ENCODE results near the gene KDM4B. TPM values are rescaled to one million over a fixed set of nuclear protein-coding genes. Genes with fewer than 3 reads are reported as not detected.

The KDM4B gene
- total RNA-seq, 1 donor from 2014 or later = 39.0 TPM

DNA sequence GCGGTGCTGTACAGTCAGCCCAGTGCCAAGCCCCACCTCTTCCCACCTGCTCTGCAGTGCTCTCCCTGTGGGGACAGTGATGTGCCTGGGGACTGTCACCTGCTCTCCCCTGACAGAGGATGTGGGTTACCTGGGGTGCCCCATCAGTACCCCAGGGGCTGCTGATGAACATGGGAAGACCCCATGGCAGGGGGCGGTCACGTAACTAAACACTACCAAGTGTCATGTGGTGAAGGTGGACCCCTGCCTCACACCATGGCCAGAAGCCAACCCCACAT, 12.7 kb downstream of the KDM4B start:
- TF ChIP-seq, protein P1, sequence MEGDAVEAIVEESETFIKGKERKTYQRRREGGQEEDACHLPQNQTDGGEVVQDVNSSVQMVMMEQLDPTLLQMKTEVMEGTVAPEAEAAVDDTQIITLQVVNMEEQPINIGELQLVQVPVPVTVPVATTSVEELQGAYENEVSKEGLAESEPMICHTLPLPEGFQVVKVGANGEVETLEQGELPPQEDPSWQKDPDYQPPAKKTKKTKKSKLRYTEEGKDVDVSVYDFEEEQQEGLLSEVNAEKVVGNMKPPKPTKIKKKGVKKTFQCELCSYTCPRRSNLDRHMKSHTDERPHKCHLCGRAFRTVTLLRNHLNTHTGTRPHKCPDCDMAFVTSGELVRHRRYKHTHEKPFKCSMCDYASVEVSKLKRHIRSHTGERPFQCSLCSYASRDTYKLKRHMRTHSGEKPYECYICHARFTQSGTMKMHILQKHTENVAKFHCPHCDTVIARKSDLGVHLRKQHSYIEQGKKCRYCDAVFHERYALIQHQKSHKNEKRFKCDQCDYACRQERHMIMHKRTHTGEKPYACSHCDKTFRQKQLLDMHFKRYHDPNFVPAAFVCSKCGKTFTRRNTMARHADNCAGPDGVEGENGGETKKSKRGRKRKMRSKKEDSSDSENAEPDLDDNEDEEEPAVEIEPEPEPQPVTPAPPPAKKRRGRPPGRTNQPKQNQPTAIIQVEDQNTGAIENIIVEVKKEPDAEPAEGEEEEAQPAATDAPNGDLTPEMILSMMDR (IDR thresholded peaks at IDR 0.05) = no peak
- Histone ChIP-seq H3K4me3 (no peak overlapping the region), H3K9me3 (no peaks in the 10 kb centered on the region), H3K4me1 (peaks cover 29% of the 10 kb centered on the region), H3K27me3 (no peaks in the 10 kb centered on the region), H3K27ac (no peak overlapping the region), H3K36me3 (no peaks in the 10 kb centered on the region)
- no peak for ATAC-seq
- intact Hi-C loops (cut with DNase I) = no loop called here
- DNase-seq = no peak

DNA sequence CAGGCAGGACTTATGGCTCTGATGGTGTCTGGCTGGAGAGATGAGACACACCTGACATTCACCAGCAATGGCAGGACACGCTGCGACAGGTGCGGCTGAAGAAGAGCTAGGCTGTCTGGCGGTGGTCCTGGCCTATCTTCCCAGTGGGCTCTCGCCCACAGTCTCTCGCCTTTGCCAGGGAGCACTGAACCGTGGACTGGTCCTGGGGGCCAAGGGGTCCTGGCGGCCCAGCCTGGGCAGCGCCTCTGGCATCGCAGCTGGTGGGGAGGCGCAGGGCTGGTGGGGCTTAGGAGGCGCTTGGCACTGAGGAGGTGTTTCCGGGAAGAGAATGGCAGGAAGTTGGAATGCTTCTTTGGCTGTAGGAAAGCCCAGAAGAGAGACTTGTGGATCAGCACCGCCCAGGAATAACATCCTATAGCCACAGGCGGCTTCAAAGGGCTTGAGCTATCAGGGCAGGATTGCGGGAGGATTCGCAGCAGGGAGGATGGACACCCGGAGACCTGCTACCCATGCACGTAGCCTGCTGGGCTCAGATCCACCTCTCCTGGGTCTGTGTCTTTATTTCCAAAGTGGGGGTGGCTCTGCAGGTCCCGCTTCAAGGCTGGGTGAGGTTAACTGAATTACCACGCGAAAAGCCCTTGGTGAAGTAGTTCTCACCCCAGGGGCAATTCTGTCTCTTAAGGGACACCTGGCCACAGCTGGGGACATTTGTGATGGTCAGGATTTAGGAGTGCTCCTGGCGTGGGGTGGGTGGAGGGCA, 14.6 kb downstream of the KDM4B start:
- no peak for DNase-seq
- no peak overlapping the region for H3K4me3 ChIP-seq
- H3K36me3 ChIP-seq = no peaks in the 10 kb centered on the region
- H3K27me3 ChIP-seq = no peaks in the 10 kb centered on the region
- H3K9me3 ChIP-seq = no peaks in the 10 kb centered on the region
- H3K4me1 ChIP-seq = peaks cover 21% of the 10 kb centered on the region
- intact Hi-C loops (cut with DNase I) = no loop called here
- peak; percentile 28 for ATAC-seq
- H3K27ac ChIP-seq = no peak overlapping the region
- TF ChIP-seq, protein P1 (IDR thresholded peaks at IDR 0.05) = no peak

GRCh38 chr19:4984106-4984380, 15.1 kb downstream of the KDM4B start:
- TF ChIP-seq, protein P1 (IDR thresholded peaks at IDR 0.05) = no peak
- H3K9me3 ChIP-seq = no peaks in the 10 kb centered on the region
- ATAC-seq = no peak
- no peaks in the 10 kb centered on the region for H3K36me3 ChIP-seq
- H3K4me1 ChIP-seq = peaks cover 19% of the 10 kb centered on the region
- no peak overlapping the region for H3K27ac ChIP-seq
- intact Hi-C loops (cut with DNase I) = no loop called here
- H3K27me3 ChIP-seq = no peaks in the 10 kb centered on the region
- DNase-seq = no peak
- no peak overlapping the region for H3K4me3 ChIP-seq

GRCh38 chr19:4984438-4984990, 15.6 kb downstream of the KDM4B start:
- DNase-seq = no peak
- no peak overlapping the region for H3K4me3 ChIP-seq
- no peaks in the 10 kb centered on the region for H3K27me3 ChIP-seq
- intact Hi-C loops (cut with DNase I) = no loop called here
- H3K4me1 ChIP-seq = peaks cover 18% of the 10 kb centered on the region
- TF ChIP-seq, protein P1 (IDR thresholded peaks at IDR 0.05) = no peak
- H3K9me3 ChIP-seq = no peaks in the 10 kb centered on the region
- no peaks in the 10 kb centered on the region for H3K36me3 ChIP-seq
- ATAC-seq = no peak
- H3K27ac ChIP-seq = no peak overlapping the region

DNA sequence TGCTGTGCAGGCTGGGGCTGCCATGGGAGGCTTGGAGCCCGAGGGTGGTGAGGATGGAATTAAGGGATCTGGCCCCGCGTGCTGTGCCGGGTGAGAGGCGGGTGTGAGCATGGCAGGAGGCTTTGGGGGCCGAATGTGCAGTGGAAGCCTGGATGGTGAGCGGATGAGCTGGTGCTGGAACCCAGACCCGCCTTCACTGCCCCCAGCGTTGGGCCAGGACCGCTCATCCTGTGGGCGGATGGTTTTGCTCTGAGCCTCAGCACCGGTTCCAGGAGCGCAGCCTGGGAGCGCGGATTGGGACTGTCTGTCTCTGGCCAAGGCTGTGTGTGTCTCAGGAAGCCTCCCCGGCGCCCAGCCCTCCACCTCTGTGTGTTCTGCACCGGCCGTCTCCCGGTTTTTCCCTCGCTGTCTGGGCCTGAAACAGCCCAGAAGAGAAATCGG, 16.7 kb downstream of the KDM4B start:
- no peak for DNase-seq
- intact Hi-C loops (cut with DNase I) = no loop called here
- Histone ChIP-seq H3K4me3 (no peak overlapping the region), H3K27ac (no peak overlapping the region), H3K36me3 (no peaks in the 10 kb centered on the region), H3K4me1 (peaks cover 18% of the 10 kb centered on the region), H3K27me3 (no peaks in the 10 kb centered on the region), H3K9me3 (no peaks in the 10 kb centered on the region)
- TF ChIP-seq, protein P1 (IDR thresholded peaks at IDR 0.05) = no peak
- no peak for ATAC-seq

DNA sequence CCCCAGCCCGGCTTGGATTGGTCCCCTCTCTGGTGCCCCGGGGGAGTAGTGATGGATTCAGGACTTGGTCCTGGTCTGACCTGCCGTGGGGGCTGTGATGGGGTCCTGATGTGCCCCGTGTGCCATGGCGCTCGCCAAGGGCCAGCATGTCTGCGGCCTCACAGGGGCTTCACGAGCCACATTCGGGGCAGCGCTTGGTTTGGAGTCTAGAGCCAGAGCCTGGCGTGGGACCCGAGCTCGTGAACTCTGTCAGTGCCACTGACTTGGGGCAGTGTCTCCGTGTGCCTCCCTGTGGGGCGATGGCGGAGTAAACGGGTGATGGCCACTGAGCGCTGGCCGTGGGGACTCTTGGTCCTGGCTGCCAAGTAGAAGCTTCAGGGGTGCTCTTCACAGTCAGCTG, 17.1 kb downstream of the KDM4B start:
- Histone ChIP-seq H3K27ac (no peak overlapping the region), H3K36me3 (no peaks in the 10 kb centered on the region), H3K4me3 (no peak overlapping the region), H3K9me3 (no peaks in the 10 kb centered on the region), H3K27me3 (no peaks in the 10 kb centered on the region), H3K4me1 (peaks cover 18% of the 10 kb centered on the region)
- ATAC-seq (no peak), DNase-seq (no peak)
- TF ChIP-seq, protein P1 (IDR thresholded peaks at IDR 0.05) = no peak
- intact Hi-C loops (cut with DNase I) = no loop called here

All from upper lobe of right lung (tissue), 1 donor.